Liver (tissue), 9 donors: ENCODE results near the gene HS3ST2. TPM values are rescaled to one million over a fixed set of nuclear protein-coding genes. Genes with fewer than 3 reads are reported as not detected.
"Not testable (repeated sequence)": the region's sequence is repeated elsewhere in the genome, so short reads cannot be mapped to it uniquely, and the experiment has no call there.

Experiments used
- DNase-seq: peaks from one replicate; pipeline ENCODE4 v3.0.0-alpha.2; 2017; ENCODE audit warnings: low spot score
- H3K27ac ChIP-seq, 2 donors: one replicate each; pipeline ENCODE4 v1.7.0; 2013; ENCODE audit warnings: inconsistent platforms in 2 of 2, low read length in 2 of 2, control low read depth in 1 of 2, low read depth in 1 of 2, mild to moderate bottlenecking in 1 of 2
- H3K27me3 ChIP-seq, 4 donors: one replicate each; pipeline versions ENCODE4 v1.6.1 to v1.7.0; 2013; ENCODE audit warnings: low read length in 3 of 4, inconsistent platforms in 1 of 4, mild to moderate bottlenecking in 1 of 4, moderate library complexity in 1 of 4; ENCODE audit not compliant: control insufficient read depth in 4 of 4, insufficient read depth in 4 of 4
- H3K36me3 ChIP-seq, 4 donors: one replicate each; pipeline versions ENCODE4 v1.6.1 to v1.7.0; 2013; ENCODE audit warnings: low read length in 3 of 4, mild to moderate bottlenecking in 3 of 4, low read depth in 1 of 4, moderate library complexity in 1 of 4; ENCODE audit not compliant: control insufficient read depth in 4 of 4, insufficient read depth in 3 of 4
- H3K4me1 ChIP-seq, 4 donors: one replicate each; pipeline versions ENCODE4 v1.6.1 to v1.7.0; 2013; ENCODE audit warnings: low read length in 3 of 4, mild to moderate bottlenecking in 3 of 4, moderate library complexity in 1 of 4; ENCODE audit not compliant: control insufficient read depth in 4 of 4, insufficient read depth in 4 of 4
- H3K4me3 ChIP-seq, 3 donors: one replicate each; pipeline versions ENCODE4 v1.6.1 to v1.7.0; 2013; ENCODE audit warnings: low read length in 3 of 3, control low read depth in 1 of 3, low read depth in 1 of 3, mild to moderate bottlenecking in 1 of 3
- H3K9ac ChIP-seq, 2 donors: one replicate each; pipeline ENCODE4 v1.7.0; 2013; ENCODE audit warnings: low read length in 2 of 2, mild to moderate bottlenecking in 2 of 2, moderate library complexity in 2 of 2, control low read depth in 1 of 2, low read depth in 1 of 2
- H3K9me3 ChIP-seq, 4 donors: one replicate each; pipeline versions ENCODE4 v1.6.1 to v1.7.0; 2013; ENCODE audit warnings: low read length in 3 of 4; ENCODE audit not compliant: control insufficient read depth in 4 of 4
- EGR1 ChIP-seq, 2 donors: IDR thresholded peaks; 2 replicates each; pipeline ENCODE4 v1.6.1; 2016 to 2018; ENCODE audit warnings: antibody characterized with exemption in 2 of 2, low read depth in 2 of 2
- FOXA1 ChIP-seq: IDR thresholded peaks from 2 replicates; pipeline ENCODE4 v1.6.1; 2016; ENCODE audit warnings: antibody characterized with exemption
- FOXA2 ChIP-seq: IDR thresholded peaks from 2 replicates; pipeline ENCODE4 v1.6.1; 2016; ENCODE audit warnings: antibody characterized with exemption
- GABPA ChIP-seq, 2 donors: IDR thresholded peaks in 1 of 2; conservative IDR thresholded peaks in 1 of 2; 2 replicates each; pipeline ENCODE4 v1.6.1; 2016; ENCODE audit warnings: antibody characterized with exemption in 2 of 2, mild to moderate bottlenecking in 1 of 2, moderate library complexity in 1 of 2
- HNF4G ChIP-seq: IDR thresholded peaks from 2 replicates; pipeline ENCODE4 v1.6.1; 2016; ENCODE audit warnings: antibody characterized with exemption
- NR2F2 ChIP-seq: IDR thresholded peaks from 2 replicates; pipeline ENCODE4 v1.6.1; 2016; ENCODE audit warnings: antibody characterized with exemption
- RAD21 ChIP-seq, 2 donors: IDR thresholded peaks; 2 replicates each; pipeline ENCODE4 v1.6.1; 2016; ENCODE audit warnings: antibody characterized with exemption in 2 of 2, mild to moderate bottlenecking in 2 of 2
- RXRA ChIP-seq, 2 donors: IDR thresholded peaks; 2 replicates each; pipeline ENCODE4 v1.6.1; 2017 to 2018; ENCODE audit warnings: antibody characterized with exemption in 2 of 2, mild to moderate bottlenecking in 1 of 2
- SP1 ChIP-seq: IDR thresholded peaks from 2 replicates; pipeline ENCODE4 v1.6.1; 2018; ENCODE audit warnings: antibody characterized with exemption, mild to moderate bottlenecking
- TAF1 ChIP-seq: conservative IDR thresholded peaks from 2 replicates; pipeline ENCODE4 v1.6.1; 2016; ENCODE audit warnings: antibody characterized with exemption, mild to moderate bottlenecking
- WGBS: extraction: QIAGEN DNeasy Blood & Tissue Kit; methylation state at CpG from one replicate; pipeline ENCODE4 v1.1.7; 2013; 5-methylcytosine and 5-hydroxymethylcytosine counted together
- polyA plus RNA-seq, 2 donors: library from polyadenylated mRNA; stranded (reverse) in 1 of 2; unstranded in 1 of 2; fragments of 200-250 nt in 1 of 2; fragments of >200 nt in 1 of 2; fragmentation: Nextera tagmentation in 1 of 2; extraction: Ambion mirVana in 1 of 2; gene quantifications; one replicate each; pipeline versions ENCODE4 v1.2.1 to v1.2.3, GENCODE V29; 2013 to 2015
- total RNA-seq, 2 donors: library from RNA; depleted of rRNA; stranded (reverse); fragments of >200 nt; gene quantifications; one replicate each; pipeline ENCODE4 v1.2.3, GENCODE V29; 2014
- TF ChIP-seq, protein P1 (sequence below): IDR thresholded peaks from 2 replicates; pipeline ENCODE4 v1.6.1; 2016; ENCODE audit warnings: antibody characterized with exemption
- TF ChIP-seq, protein P2 (sequence below): IDR thresholded peaks from 2 replicates; pipeline ENCODE4 v1.6.1; 2016; ENCODE audit warnings: antibody characterized with exemption, mild to moderate bottlenecking
- TF ChIP-seq, protein P3 (sequence below): IDR thresholded peaks from 2 replicates; pipeline ENCODE4 v1.6.1; 2016; ENCODE audit warnings: antibody characterized with exemption
- donor health status: healthy.
- donor health status: healthy.
- donor health status: healthy.
- donor health status: healthy.
- donor health status: healthy.

HS3ST2 gene
- total and polyA plus RNA-seq, 4 donors = 0.08 to 0.14 (median 0.09) TPM; not detected in 1

DNA sequence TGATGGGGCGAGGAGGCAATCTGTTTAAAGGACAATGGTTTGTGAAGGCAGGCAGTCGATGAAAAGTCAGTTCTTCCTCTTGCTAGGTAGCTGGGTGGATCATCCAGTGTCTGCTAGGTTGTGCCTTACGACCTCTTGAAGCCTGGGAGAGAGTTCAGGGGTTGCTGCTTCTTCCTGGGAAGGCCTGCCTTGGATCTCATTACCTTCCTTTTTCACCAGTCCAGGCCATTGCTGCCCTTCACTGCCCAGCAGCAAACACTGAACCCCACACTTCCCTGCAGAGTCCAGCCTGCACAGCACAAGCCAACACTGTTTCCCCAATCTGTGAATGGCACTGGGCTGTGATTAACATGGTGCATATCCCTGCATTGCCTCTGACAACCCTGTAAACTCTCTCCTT, 24.7 kb downstream of the HS3ST2 start:
- WGBS = 60% methylated on average over 3 of the region's 3 CpGs
- H3K4me1 ChIP-seq = no peaks in the 10 kb centered on the region
- H3K27me3 ChIP-seq = peaks cover 0 to 16% (median 0%) of the 10 kb centered on the region in 4 donors
- TF ChIP-seq FOXA2 = no peak
- TF ChIP-seq GABPA (IDR thresholded peaks at IDR 0.05 in 1 of 2, conservative IDR thresholded peaks at IDR 0.05 in 1 of 2) = no peak
- no peak for TF ChIP-seq NR2F2
- TF ChIP-seq HNF4G = no peak
- no peak for TF ChIP-seq SP1
- no peak for TF ChIP-seq TAF1
- no peak for TF ChIP-seq FOXA1
- H3K9me3 ChIP-seq = no peaks in the 10 kb centered on the region
- H3K9ac ChIP-seq = no peak overlapping the region
- no peak overlapping the region for H3K27ac ChIP-seq
- no peak for DNase-seq
- H3K36me3 ChIP-seq = no peaks in the 10 kb centered on the region
- no peak overlapping the region for H3K4me3 ChIP-seq

DNA sequence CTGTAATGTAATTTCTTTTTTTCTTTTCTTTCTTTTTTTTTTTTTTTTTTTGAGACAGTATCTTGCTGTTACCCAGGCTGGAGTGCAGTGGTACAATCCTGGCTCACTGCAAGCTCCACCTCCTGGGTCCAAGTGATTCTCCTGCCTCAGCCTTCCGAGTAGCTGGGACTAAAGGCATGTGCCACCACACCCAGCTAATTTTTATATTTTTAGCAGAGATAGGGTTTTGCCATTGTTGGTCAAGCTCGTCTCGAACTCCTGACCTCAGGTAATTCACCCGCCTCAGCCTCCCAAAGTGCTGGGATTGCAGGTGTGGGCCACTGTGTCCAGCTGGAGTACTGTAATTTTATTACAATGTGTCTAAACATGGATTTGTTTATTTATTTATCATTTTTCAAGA, 28.1 kb downstream of the HS3ST2 start:
- not testable (repeated sequence) for H3K4me1 ChIP-seq, H3K9me3 ChIP-seq, DNase-seq, H3K9ac ChIP-seq, H3K27ac ChIP-seq, H3K36me3 ChIP-seq, H3K4me3 ChIP-seq
- peaks cover 0 to 17% (median 0%) of the 10 kb centered on the region in 4 donors for H3K27me3 ChIP-seq
- 75% methylated on average over 4 of the region's 4 CpGs for WGBS

DNA sequence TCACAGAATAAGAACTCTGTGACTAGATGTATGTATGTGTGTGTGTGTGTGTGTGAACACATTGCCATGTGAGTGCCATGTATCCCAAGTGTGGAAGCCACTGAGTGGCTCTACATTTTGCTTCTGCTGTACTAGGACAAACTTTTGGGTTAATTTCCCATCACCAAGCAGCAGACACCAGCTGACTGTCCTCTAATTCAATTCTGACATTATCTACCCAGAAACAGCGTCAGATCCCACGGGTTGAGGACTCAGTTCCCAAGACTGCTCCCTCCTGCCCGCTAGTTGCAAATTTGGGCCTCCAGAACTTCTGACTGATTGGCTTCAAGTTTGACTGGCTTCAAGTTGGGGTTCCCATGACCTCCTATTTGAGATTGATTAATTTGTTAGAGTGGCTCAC, 29.2 kb downstream of the HS3ST2 start:
- 77% methylated on average over 3 of the region's 3 CpGs for WGBS
- H3K9ac ChIP-seq = no peak overlapping the region
- DNase-seq = no peak
- no peak overlapping the region for H3K27ac ChIP-seq
- H3K27me3 ChIP-seq = peaks cover 0 to 13% (median 0%) of the 10 kb centered on the region in 4 donors
- H3K4me1 ChIP-seq = no peaks in the 10 kb centered on the region
- TF ChIP-seq GABPA (IDR thresholded peaks at IDR 0.05 in 1 of 2, conservative IDR thresholded peaks at IDR 0.05 in 1 of 2) = no peak
- TF ChIP-seq FOXA1 = no peak
- TF ChIP-seq NR2F2 = no peak
- no peak for TF ChIP-seq EGR1 (IDR thresholded peaks at IDR 0.05; ENCODE audit: low read depth in 2 of 2)
- TF ChIP-seq, protein P1, sequence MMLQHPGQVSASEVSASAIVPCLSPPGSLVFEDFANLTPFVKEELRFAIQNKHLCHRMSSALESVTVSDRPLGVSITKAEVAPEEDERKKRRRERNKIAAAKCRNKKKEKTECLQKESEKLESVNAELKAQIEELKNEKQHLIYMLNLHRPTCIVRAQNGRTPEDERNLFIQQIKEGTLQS = no peak
- no peak for TF ChIP-seq RXRA (IDR thresholded peaks at IDR 0.05)
- TF ChIP-seq RAD21 (IDR thresholded peaks at IDR 0.05) = no peak
- TF ChIP-seq, protein P2, sequence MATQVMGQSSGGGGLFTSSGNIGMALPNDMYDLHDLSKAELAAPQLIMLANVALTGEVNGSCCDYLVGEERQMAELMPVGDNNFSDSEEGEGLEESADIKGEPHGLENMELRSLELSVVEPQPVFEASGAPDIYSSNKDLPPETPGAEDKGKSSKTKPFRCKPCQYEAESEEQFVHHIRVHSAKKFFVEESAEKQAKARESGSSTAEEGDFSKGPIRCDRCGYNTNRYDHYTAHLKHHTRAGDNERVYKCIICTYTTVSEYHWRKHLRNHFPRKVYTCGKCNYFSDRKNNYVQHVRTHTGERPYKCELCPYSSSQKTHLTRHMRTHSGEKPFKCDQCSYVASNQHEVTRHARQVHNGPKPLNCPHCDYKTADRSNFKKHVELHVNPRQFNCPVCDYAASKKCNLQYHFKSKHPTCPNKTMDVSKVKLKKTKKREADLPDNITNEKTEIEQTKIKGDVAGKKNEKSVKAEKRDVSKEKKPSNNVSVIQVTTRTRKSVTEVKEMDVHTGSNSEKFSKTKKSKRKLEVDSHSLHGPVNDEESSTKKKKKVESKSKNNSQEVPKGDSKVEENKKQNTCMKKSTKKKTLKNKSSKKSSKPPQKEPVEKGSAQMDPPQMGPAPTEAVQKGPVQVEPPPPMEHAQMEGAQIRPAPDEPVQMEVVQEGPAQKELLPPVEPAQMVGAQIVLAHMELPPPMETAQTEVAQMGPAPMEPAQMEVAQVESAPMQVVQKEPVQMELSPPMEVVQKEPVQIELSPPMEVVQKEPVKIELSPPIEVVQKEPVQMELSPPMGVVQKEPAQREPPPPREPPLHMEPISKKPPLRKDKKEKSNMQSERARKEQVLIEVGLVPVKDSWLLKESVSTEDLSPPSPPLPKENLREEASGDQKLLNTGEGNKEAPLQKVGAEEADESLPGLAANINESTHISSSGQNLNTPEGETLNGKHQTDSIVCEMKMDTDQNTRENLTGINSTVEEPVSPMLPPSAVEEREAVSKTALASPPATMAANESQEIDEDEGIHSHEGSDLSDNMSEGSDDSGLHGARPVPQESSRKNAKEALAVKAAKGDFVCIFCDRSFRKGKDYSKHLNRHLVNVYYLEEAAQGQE = no peak
- TF ChIP-seq, protein P3, sequence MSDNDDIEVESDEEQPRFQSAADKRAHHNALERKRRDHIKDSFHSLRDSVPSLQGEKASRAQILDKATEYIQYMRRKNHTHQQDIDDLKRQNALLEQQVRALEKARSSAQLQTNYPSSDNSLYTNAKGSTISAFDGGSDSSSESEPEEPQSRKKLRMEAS = no peak
- TF ChIP-seq HNF4G = no peak
- TF ChIP-seq TAF1 = no peak
- TF ChIP-seq SP1 = no peak
- H3K4me3 ChIP-seq = no peak overlapping the region
- no peaks in the 10 kb centered on the region for H3K36me3 ChIP-seq
- H3K9me3 ChIP-seq = no peaks in the 10 kb centered on the region
